ENCODE results near the gene SAXO1.

GRCh38 chr9:18910435-18910834, 122.6 kb downstream of the SAXO1 start:
- no peak for TF ChIP-seq SIN3A (IDR thresholded peaks at IDR 0.05; ENCODE audit: borderline replicate concordance, insufficient read depth, low read depth, low read length)
- TF ChIP-seq, protein P1, sequence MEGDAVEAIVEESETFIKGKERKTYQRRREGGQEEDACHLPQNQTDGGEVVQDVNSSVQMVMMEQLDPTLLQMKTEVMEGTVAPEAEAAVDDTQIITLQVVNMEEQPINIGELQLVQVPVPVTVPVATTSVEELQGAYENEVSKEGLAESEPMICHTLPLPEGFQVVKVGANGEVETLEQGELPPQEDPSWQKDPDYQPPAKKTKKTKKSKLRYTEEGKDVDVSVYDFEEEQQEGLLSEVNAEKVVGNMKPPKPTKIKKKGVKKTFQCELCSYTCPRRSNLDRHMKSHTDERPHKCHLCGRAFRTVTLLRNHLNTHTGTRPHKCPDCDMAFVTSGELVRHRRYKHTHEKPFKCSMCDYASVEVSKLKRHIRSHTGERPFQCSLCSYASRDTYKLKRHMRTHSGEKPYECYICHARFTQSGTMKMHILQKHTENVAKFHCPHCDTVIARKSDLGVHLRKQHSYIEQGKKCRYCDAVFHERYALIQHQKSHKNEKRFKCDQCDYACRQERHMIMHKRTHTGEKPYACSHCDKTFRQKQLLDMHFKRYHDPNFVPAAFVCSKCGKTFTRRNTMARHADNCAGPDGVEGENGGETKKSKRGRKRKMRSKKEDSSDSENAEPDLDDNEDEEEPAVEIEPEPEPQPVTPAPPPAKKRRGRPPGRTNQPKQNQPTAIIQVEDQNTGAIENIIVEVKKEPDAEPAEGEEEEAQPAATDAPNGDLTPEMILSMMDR (IDR thresholded peaks at IDR 0.05), result no peak
